ENCODE measurements around the gene NCR3LG1. TPM values are rescaled to one million over a fixed set of nuclear protein-coding genes. Genes with fewer than 3 reads are reported as not detected.

The NCR3LG1 gene
- total and polyA plus RNA-seq, 2 of the 4 experiments (the other 2 are of a cell fraction), result 1.7 to 4.1 TPM

DNA sequence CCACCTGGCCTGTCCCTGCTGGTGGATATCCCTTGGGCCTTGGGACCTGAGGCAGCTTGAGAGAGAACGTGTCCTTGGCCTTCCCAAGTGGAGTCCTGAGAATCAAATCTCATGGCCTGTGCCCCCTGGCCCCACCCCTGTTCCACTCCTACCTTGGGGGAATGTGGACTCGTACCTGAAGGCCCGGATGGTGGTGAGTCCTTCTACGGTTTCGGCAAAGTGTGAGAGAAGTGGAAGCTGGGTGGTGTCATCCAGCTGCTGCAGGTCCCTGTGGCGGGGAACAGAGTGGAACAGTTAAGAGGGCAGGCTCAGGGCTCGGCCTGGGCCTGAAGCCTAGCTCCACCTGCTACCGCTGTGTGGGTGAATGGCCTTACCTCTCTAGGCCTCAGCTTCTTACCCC, 50.9 kb downstream of the NCR3LG1 start:
- no peak overlapping the region for H4K5ac ChIP-seq (ENCODE audit: low read depth, low read length)
- H3K4me2 ChIP-seq (ENCODE audit: low read depth, low read length), result no peak overlapping the region
- in situ Hi-C loops (cut with MboI; ENCODE audit: low sequenced_read_pairs), result no loop called here

More for the DNA sequence above, 50.9 kb downstream of the NCR3LG1 start:
- no peak overlapping the region for H3K27ac ChIP-seq (ENCODE audit: insufficient read depth, low read length)
- dilution Hi-C loops (cut with HindIII; ENCODE audit: low sequenced_read_pairs, unreplicated experiment) (no loop called here), intact Hi-C loops (cut with micrococcal nuclease) (no loop called here)
- H2BK5ac ChIP-seq (ENCODE audit: low read depth, low read length, poor library complexity, severe bottlenecking), result no peak overlapping the region
- peaks cover 9% of the 10 kb centered on the region; the same call in 1 of the 2 replicates for H3K27me3 ChIP-seq (ENCODE audit: control insufficient read depth, insufficient read depth, low read length)
- H4K8ac ChIP-seq (ENCODE audit: low read depth in 2 of 2, low read length in 2 of 2), result no peak overlapping the region
- no peak overlapping the region for H3K56ac ChIP-seq (ENCODE audit: extremely low read depth, insufficient read depth, low read length)
- POLR2A ChIA-PET (ENCODE audit: unreplicated experiment), result no interaction called here
- no peaks in the 10 kb centered on the region for H3K36me3 ChIP-seq (ENCODE audit: control insufficient read depth, insufficient read depth, low read length)
- H3K79me1 ChIP-seq (ENCODE audit: low read depth in 1 of 2, low read length in 2 of 2), result no peaks in the 10 kb centered on the region
- H4K20me1 ChIP-seq (ENCODE audit: insufficient read depth, low read length), result no peaks in the 10 kb centered on the region
- no peak overlapping the region for H3K23ac ChIP-seq (ENCODE audit: low read depth, low read length)
- no peaks in the 10 kb centered on the region for H3K4me1 ChIP-seq (ENCODE audit: control insufficient read depth, insufficient read depth, low read length)
- no peak overlapping the region for H3K9ac ChIP-seq (ENCODE audit: low read depth, low read length)
- WGBS, 2 experiments (ENCODE audit: extremely low coverage in 2 of 2, insufficient read length in 1 of 2), result no CpG with 5 or more reads among the region's 8 CpGs
- no peak overlapping the region for H2AK5ac ChIP-seq (ENCODE audit: low read depth, low read length)
- no peak overlapping the region for H4K91ac ChIP-seq (ENCODE audit: insufficient read depth, low read depth, low read length)
- H3K4ac ChIP-seq (ENCODE audit: low read depth, low read length), result no peak overlapping the region
- TF ChIP-seq RCOR1 (IDR thresholded peaks at IDR 0.05; ENCODE audit: insufficient replicate concordance, low read length) (no peak), RAD21 (IDR thresholded peaks at IDR 0.05; ENCODE audit: low read length) (no peak), MAZ (IDR thresholded peaks at IDR 0.05; ENCODE audit: borderline replicate concordance, low read depth, low read length) (no peak), POLR2A (IDR thresholded peaks at IDR 0.05; ENCODE audit: low read depth, low read length) (no peak), CEBPB (IDR thresholded peaks at IDR 0.05; ENCODE audit: low read depth, low read length) (no peak), SMC3 (IDR thresholded peaks at IDR 0.05; ENCODE audit: low read depth, low read length) (no peak), NFE2L2 (IDR thresholded peaks at IDR 0.05; ENCODE audit: low read depth, low read length) (no peak)
- TF ChIP-seq, protein P1, sequence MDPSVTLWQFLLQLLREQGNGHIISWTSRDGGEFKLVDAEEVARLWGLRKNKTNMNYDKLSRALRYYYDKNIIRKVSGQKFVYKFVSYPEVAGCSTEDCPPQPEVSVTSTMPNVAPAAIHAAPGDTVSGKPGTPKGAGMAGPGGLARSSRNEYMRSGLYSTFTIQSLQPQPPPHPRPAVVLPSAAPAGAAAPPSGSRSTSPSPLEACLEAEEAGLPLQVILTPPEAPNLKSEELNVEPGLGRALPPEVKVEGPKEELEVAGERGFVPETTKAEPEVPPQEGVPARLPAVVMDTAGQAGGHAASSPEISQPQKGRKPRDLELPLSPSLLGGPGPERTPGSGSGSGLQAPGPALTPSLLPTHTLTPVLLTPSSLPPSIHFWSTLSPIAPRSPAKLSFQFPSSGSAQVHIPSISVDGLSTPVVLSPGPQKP (IDR thresholded peaks at IDR 0.05; ENCODE audit: borderline replicate concordance, low read depth, low read length), result no peak
- TF ChIP-seq, protein P2, sequence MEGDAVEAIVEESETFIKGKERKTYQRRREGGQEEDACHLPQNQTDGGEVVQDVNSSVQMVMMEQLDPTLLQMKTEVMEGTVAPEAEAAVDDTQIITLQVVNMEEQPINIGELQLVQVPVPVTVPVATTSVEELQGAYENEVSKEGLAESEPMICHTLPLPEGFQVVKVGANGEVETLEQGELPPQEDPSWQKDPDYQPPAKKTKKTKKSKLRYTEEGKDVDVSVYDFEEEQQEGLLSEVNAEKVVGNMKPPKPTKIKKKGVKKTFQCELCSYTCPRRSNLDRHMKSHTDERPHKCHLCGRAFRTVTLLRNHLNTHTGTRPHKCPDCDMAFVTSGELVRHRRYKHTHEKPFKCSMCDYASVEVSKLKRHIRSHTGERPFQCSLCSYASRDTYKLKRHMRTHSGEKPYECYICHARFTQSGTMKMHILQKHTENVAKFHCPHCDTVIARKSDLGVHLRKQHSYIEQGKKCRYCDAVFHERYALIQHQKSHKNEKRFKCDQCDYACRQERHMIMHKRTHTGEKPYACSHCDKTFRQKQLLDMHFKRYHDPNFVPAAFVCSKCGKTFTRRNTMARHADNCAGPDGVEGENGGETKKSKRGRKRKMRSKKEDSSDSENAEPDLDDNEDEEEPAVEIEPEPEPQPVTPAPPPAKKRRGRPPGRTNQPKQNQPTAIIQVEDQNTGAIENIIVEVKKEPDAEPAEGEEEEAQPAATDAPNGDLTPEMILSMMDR (conservative IDR thresholded peaks at IDR 0.05; ENCODE audit: low read depth, low read length), result no peak
- TF ChIP-seq, protein P3, sequence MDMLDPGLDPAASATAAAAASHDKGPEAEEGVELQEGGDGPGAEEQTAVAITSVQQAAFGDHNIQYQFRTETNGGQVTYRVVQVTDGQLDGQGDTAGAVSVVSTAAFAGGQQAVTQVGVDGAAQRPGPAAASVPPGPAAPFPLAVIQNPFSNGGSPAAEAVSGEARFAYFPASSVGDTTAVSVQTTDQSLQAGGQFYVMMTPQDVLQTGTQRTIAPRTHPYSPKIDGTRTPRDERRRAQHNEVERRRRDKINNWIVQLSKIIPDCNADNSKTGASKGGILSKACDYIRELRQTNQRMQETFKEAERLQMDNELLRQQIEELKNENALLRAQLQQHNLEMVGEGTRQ (IDR thresholded peaks at IDR 0.05; ENCODE audit: low read depth, low read length), result no peak
- no peak overlapping the region for H3K14ac ChIP-seq (replicated peaks; ENCODE audit: low read depth, low read length)
- BruUV-seq (replicated peaks), result no TSS peak
- no peak overlapping the region for H2BK120ac ChIP-seq (ENCODE audit: low read depth, low read length)
- H3K18ac ChIP-seq (ENCODE audit: low read depth, low read length), result no peak overlapping the region
- CTCF ChIA-PET, result no interaction called here
- H3K9me3 ChIP-seq (ENCODE audit: control insufficient read depth, insufficient read depth, low read length), result no peaks in the 10 kb centered on the region
- no peak overlapping the region for H3K4me3 ChIP-seq (ENCODE audit: insufficient read depth, low read depth, low read length)
- no peaks in the 10 kb centered on the region for H3K9me1 ChIP-seq (ENCODE audit: insufficient read depth, low read length)
- no peak for ATAC-seq (ENCODE audit: low read depth)
- no peak overlapping the region for H2AK9ac ChIP-seq (replicated peaks; ENCODE audit: low read depth, low read length, poor library complexity)
- no peak for DNase-seq
- H2BK15ac ChIP-seq (ENCODE audit: low read depth, low read length), result no peak overlapping the region
- no peak overlapping the region for H2AFZ ChIP-seq (replicated peaks; ENCODE audit: low read length, poor library complexity)
- no peak overlapping the region for H2BK20ac ChIP-seq (ENCODE audit: low read depth, low read length)
